Endodermal cell (in vitro differentiated cells): ENCODE results near the gene ALPL. TPM values are rescaled to one million over a fixed set of nuclear protein-coding genes. Genes with fewer than 3 reads are reported as not detected.
"Not testable (repeated sequence)": the region's sequence is repeated elsewhere in the genome, so short reads cannot be mapped to it uniquely, and the experiment has no call there.

Experiments
- DNase-seq: peaks from one replicate; pipeline ENCODE4 v3.0.0-alpha.2; 2017
- H3K27ac ChIP-seq: 2 replicates; pipeline ENCODE4 v1.5.1; 2013; ENCODE audit warnings: mild to moderate bottlenecking, low read depth, low read length, moderate library complexity
- H3K27me3 ChIP-seq: 2 replicates; pipeline ENCODE4 v1.6.1; 2013; ENCODE audit warnings: mild to moderate bottlenecking, low read length, moderate library complexity; ENCODE audit not compliant: insufficient read depth, control insufficient read depth, poor library complexity, severe bottlenecking
- H3K36me3 ChIP-seq: 2 replicates; pipeline ENCODE4 v1.7.0; 2013; ENCODE audit warnings: mild to moderate bottlenecking, low read length, moderate library complexity; ENCODE audit not compliant: control insufficient read depth, insufficient read depth
- H3K4me1 ChIP-seq: one replicate; pipeline ENCODE4 v1.7.0; 2013; ENCODE audit warnings: low read length; ENCODE audit not compliant: control insufficient read depth, insufficient read depth
- H3K4me3 ChIP-seq: 2 replicates; pipeline ENCODE4 v1.5.1; 2013; ENCODE audit warnings: mild to moderate bottlenecking, low read length, moderate library complexity
- H3K9ac ChIP-seq: 2 replicates; pipeline ENCODE4 v1.6.1; 2013; ENCODE audit warnings: mild to moderate bottlenecking, low read length, moderate library complexity; ENCODE audit not compliant: poor library complexity, severe bottlenecking; ENCODE audit errors: extremely low read depth
- H3K9me3 ChIP-seq: 2 replicates; pipeline ENCODE4 v1.6.1; 2013; ENCODE audit warnings: mild to moderate bottlenecking, low read length, moderate library complexity; ENCODE audit not compliant: control insufficient read depth
- H3K27ac Mint-ChIP-seq: 2 replicates; pipeline ENCODE4 v1.8.0; 2020; ENCODE audit warnings: mixed read lengths
- H3K27me3 Mint-ChIP-seq: 2 replicates; pipeline ENCODE4 v1.8.0; 2021; ENCODE audit warnings: mild to moderate bottlenecking, mixed read lengths; ENCODE audit not compliant: insufficient read depth
- H3K36me3 Mint-ChIP-seq: 2 replicates; pipeline ENCODE4 v1.8.0; 2020; ENCODE audit warnings: low read depth, mixed read lengths
- H3K4me1 Mint-ChIP-seq: 2 replicates; pipeline ENCODE4 v1.8.0; 2020; ENCODE audit warnings: mixed read lengths
- H3K4me3 Mint-ChIP-seq: 2 replicates; pipeline ENCODE4 v1.8.0; 2020; ENCODE audit warnings: mild to moderate bottlenecking, moderate library complexity, mixed read lengths
- H3K9me3 Mint-ChIP-seq: 2 replicates; pipeline ENCODE4 v1.8.0; 2020; ENCODE audit warnings: mild to moderate bottlenecking, mixed read lengths
- WGBS, 2 experiments: methylation state at CpG; one replicate each; pipeline versions ENCODE4 v1.1.5 to v1.1.7; 2013; ENCODE audit warnings: missing lambda C conversion rate in 2 of 2, mixed read lengths in 1 of 2; ENCODE audit not compliant: insufficient coverage in 1 of 2, insufficient read length in 1 of 2; 5-methylcytosine and 5-hydroxymethylcytosine counted together
- long read RNA-seq, 4 experiments: library from polyadenylated mRNA in 2 of 4; library from RNA in 1 of 4; library from capped mRNA in 1 of 4; stranded (forward) in 3 of 4; unstranded in 1 of 4; transcript quantifications; one replicate each; pipeline ENCODE4 v2.0.0, GENCODE V29; 2020 to 2021; ENCODE audit warnings: inconsistent platforms in 1 of 4
- polyA plus RNA-seq, 2 experiments: library from polyadenylated mRNA; stranded (reverse); fragments of 50-300 nt; gene quantifications; one replicate each; pipeline ENCODE4 v1.2.3, GENCODE V29; 2013
- total RNA-seq, 2 donors: library from RNA; stranded (reverse); fragmentation: NEBNext Ultra II Directional in 1 of 2; extraction: Animal tissue kit (Norgen Biotek cat#: 25700) in 1 of 2; gene quantifications; 2 replicates in 1 of 2; 3 replicates in 1 of 2; pipeline ENCODE4 v1.2.1, GENCODE V29; 2021
- TF ChIP-seq, protein P1 (sequence below): fragments of 200-600 bp; sonication (generic); conservative IDR thresholded peaks from 2 replicates; pipeline ENCODE4 v1.5.0; 2021; ENCODE audit warnings: antibody characterized with exemption, mild to moderate bottlenecking

The ALPL gene
- 100 to 1,000 TPM in 1 of 2 donors, 10 to 100 TPM in 1; 94.8 to 117 TPM for total RNA-seq
- 65.3 TPM for polyA plus RNA-seq (2013, experiment 1 of 2)
- polyA plus RNA-seq (2013, experiment 2 of 2) = 52.5 TPM
- long read RNA-seq, experiment 1, transcript ALPL-204 (12 exons, 2,589 nt) = major isoform, 29 of 108 reads
- long read RNA-seq, experiment 1, partial matches to known transcripts = 62 of 108 reads
- long read RNA-seq, experiment 1, other reads (novel, unspliced or antisense) = 14 of 108 reads
- long read RNA-seq, experiment 2, transcript ALPL-204 (12 exons, 2,589 nt) = major isoform, 193 of 243 reads
- long read RNA-seq, experiment 2, transcript ALPL-207 (11 exons, 2,131 nt) = minor isoform, 11 of 243 reads
- long read RNA-seq, experiment 2, partial matches to known transcripts = 22 of 243 reads
- long read RNA-seq, experiment 2, other reads (novel, unspliced or antisense) = 16 of 243 reads
- long read RNA-seq, experiment 3, transcript ALPL-207 (11 exons, 2,131 nt) = minor isoform, 18 of 353 reads
- long read RNA-seq, experiment 3, transcript ALPL-204 (12 exons, 2,589 nt) = major isoform, 280 of 353 reads
- long read RNA-seq, experiment 3, partial matches to known transcripts = 28 of 353 reads
- long read RNA-seq, experiment 3, other reads (novel, unspliced or antisense) = 25 of 353 reads
- long read RNA-seq, experiment 4, transcript ALPL-204 (12 exons, 2,589 nt) = major isoform, 5 of 19 reads
- long read RNA-seq, experiment 4, partial matches to known transcripts = 14 of 19 reads
- long read RNA-seq, experiment 4, other reads (novel, unspliced or antisense) = 0 of 19 reads

DNA sequence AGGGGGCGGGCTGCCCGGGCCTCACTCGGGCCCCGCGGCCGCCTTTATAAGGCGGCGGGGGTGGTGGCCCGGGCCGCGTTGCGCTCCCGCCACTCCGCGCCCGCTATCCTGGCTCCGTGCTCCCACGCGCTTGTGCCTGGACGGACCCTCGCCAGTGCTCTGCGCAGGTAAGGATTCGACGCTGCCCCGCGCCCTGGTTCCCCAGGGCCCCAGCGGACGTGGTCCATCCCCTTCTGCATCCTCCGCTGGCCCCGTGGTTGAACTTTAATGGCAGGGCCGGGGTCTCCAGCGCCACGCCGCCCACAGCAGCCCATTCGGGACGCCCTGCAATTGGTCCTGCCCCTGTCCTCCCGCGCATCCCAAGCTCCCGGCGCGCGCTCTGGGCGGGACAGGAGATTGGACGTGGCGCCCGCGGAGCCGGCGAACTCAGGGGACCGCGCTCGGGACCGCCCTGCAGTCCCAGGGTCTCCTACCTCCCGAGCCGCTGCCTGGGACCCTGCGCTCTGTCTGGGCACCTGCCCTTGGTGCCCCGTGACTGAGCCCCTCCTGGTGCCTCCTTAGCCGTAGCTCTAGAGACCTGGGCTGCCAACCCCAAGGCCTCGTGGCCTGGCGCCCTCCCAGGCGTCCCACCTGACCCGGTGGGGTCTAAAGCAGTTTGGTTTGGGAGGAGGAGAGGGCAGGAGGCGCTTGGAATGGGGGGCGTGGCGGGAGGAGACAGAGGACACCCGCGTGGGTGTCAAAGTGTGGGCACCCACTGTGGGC lies at the start of gene ALPL:
Gene ALPL, plus strand, starts transcription at position 73 of the 762 bp plus-strand sequence. CDS start 44,659 bp downstream, outside the sequence.
- WGBS, 2 experiments = 1% methylated on average over 24 to 67 of the region's 67 CpGs
- H3K36me3 ChIP-seq = no peaks in the 10 kb centered on the region
- peak within 1 kb of the TSS; percentile 55 for H3K9ac ChIP-seq
- Mint-ChIP-seq H3K36me3 (peaks cover 6% of the 10 kb centered on the region), H3K4me3 (peak within 1 kb of the TSS; percentile 63), H3K27ac (peak within 1 kb of the TSS; percentile 87), H3K4me1 (peaks cover 8% of the 10 kb centered on the region), H3K27me3 (peaks cover 19% of the 10 kb centered on the region), H3K9me3 (no peaks in the 10 kb centered on the region)
- H3K4me1 ChIP-seq = peaks cover 7% of the 10 kb centered on the region
- no peaks in the 10 kb centered on the region for H3K9me3 ChIP-seq
- peak within 1 kb of the TSS; percentile 7 for H3K27ac ChIP-seq
- peak; percentile 84 for DNase-seq
- peaks cover 10% of the 10 kb centered on the region for H3K27me3 ChIP-seq
- TF ChIP-seq, protein P1, sequence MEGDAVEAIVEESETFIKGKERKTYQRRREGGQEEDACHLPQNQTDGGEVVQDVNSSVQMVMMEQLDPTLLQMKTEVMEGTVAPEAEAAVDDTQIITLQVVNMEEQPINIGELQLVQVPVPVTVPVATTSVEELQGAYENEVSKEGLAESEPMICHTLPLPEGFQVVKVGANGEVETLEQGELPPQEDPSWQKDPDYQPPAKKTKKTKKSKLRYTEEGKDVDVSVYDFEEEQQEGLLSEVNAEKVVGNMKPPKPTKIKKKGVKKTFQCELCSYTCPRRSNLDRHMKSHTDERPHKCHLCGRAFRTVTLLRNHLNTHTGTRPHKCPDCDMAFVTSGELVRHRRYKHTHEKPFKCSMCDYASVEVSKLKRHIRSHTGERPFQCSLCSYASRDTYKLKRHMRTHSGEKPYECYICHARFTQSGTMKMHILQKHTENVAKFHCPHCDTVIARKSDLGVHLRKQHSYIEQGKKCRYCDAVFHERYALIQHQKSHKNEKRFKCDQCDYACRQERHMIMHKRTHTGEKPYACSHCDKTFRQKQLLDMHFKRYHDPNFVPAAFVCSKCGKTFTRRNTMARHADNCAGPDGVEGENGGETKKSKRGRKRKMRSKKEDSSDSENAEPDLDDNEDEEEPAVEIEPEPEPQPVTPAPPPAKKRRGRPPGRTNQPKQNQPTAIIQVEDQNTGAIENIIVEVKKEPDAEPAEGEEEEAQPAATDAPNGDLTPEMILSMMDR = no peak
- H3K4me3 ChIP-seq = peak within 1 kb of the TSS; percentile 80

GRCh38 chr1:21465127-21465526 lies 44.1 kb upstream of the ALPL start:
- H3K9me3 Mint-ChIP-seq, H3K27ac ChIP-seq, H3K36me3 Mint-ChIP-seq: not testable (repeated sequence)

DNA sequence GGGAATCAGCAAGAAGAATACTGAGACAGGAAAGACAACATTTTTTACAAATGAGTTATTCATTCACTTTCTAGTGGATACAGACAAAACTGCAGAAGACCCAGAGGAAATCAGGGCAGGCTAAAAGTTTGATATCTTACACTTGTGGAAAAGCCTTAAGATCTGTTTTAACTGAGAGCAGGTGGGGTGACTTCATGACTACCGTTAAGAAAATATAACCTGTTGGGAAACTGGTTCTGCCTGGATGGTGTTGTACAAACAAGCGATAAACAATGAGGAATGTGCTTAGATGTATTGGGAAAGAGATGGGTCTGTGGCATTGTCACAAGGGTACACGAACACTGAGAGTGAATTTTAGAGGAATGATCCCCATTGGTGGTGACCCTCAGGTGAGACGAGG lies 41.3 kb upstream of the ALPL start:
- peaks cover 19% of the 10 kb centered on the region for H3K36me3 Mint-ChIP-seq
- H3K27me3 Mint-ChIP-seq, DNase-seq, H3K9me3 Mint-ChIP-seq, H3K27ac ChIP-seq, H3K9me3 ChIP-seq, H3K4me3 ChIP-seq, H3K4me3 Mint-ChIP-seq, H3K36me3 ChIP-seq, H3K27me3 ChIP-seq, H3K9ac ChIP-seq, H3K4me1 ChIP-seq: not testable (repeated sequence)
- 80 to 88% methylated on average over 4 of the region's 4 CpGs for WGBS, 2 experiments
- H3K4me1 Mint-ChIP-seq = peaks cover 18% of the 10 kb centered on the region
- H3K27ac Mint-ChIP-seq = peak overlapping the region; percentile 79

More at GRCh38 chr1:21465127-21465526, 44.1 kb upstream of the ALPL start:
- H3K4me1 Mint-ChIP-seq = peaks cover 16% of the 10 kb centered on the region
- not testable (repeated sequence) for H3K27me3 Mint-ChIP-seq, H3K4me3 ChIP-seq, H3K4me1 ChIP-seq, H3K4me3 Mint-ChIP-seq, H3K9me3 ChIP-seq, DNase-seq, H3K27me3 ChIP-seq, H3K36me3 ChIP-seq, H3K27ac Mint-ChIP-seq, H3K9ac ChIP-seq
